Skeletal muscle cell (primary cell): ENCODE data around the gene SUPT5H.
"Not testable (repeated sequence)": the region's sequence is repeated elsewhere in the genome, so short reads cannot be mapped to it uniquely, and the experiment has no call there.

Source experiments
- DNase-seq: peaks from one replicate; pipeline ENCODE4 v3.0.0-alpha.2; 2010; ENCODE audit warnings: low read depth
- H3K4me3 ChIP-seq: 2 replicates; pipeline ENCODE4 v1.5.1; 2011; ENCODE audit warnings: low read depth, mild to moderate bottlenecking, control low read depth, low read length, moderate library complexity

The SUPT5H gene

DNA sequence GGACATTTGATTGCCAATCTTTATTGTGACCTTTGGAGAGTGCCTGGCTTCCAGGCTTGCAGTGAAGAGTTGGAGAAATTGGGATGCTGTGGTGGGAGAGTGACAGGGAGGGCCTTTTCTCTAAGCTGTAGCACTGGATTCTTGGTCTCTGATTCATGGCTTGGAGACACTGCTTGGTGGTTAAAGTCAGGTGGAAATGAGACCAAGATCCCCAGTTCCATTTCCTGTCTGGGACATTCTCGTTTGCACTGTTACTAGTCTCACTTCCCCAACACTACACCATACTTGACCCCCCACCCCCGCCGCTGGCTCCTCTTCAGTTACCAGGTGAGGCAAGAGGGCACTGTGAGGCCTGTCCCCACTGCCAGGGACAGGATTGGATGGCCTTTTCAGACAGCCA is 2.9 kb downstream of the SUPT5H start:
- no peak for DNase-seq
- no peak overlapping the region for H3K4me3 ChIP-seq

DNA sequence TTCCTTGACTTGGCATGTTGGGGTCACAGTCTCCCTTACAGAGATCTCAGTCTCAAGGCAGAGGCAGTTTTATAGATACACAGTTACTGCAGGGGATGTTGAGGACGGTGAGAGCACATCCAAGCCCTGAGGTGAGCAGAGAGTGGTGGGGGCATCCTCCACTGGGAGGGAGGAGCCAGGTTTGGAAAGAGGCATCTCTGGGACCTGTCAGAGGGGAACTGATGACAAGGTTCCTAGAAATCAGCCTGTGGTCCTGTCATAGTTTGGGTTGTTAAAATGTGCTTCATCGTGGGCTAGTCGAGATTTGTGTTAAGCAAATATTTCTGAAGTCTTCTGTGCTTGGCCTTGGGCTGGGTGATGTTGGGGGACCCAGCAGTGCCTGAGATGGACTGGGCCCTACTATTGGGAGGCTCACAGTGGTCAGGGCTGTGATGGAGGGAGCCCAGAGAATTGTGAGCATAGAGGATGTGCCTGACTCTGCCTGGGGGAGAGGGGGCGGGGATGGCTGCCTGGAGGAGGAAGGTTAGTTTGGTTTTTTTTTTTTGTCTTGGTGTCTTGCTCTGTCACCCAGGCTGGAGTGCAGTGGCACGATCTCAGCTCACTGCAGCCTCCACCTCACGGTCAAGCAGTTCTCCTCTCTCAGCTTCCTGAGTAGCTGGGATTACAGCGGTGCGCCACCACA is 3.9 kb downstream of the SUPT5H start:
- H3K4me3 ChIP-seq = no peak overlapping the region
- no peak for DNase-seq

DNA sequence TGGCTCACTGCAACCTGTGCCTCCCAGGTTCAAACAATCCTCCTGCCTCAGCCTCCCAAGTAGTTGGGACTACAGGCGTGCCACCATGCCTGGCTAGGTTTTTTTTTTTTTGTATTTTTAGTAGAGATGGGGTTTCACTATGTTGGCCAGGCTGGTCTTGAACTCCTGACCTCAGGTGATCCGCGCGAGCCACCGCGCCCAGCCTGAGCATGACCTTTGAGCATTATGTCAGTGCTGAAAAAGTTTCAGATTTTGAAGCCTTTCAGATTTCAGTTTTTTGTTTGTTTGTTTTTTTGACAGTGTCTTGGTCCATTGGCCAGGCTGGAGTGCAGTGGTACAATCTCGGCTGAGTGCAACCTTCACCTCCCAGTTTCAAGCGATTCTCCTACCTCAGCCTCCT is 5.9 kb downstream of the SUPT5H start:
- DNase-seq, H3K4me3 ChIP-seq: not testable (repeated sequence)

DNA sequence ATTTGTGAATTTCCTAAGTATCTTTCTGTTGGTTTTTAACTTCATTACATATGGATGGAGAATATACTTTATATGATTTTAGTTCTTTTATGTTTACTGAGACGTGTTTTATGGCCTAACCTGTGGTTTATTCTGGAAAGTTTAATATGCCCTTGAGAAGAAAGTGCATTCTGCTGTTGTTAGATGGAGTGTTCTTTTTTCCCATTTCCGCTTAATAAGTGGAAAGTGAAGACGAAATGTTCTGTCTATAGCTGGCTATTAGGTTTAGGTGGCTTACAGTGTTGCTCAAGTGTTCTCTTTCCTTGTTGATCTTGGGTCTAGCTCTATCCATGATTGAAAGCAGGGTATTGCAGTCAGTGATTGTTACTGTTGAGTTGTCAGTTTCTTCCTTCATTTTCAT is 18.0 kb downstream of the SUPT5H start:
- H3K4me3 ChIP-seq = no peak overlapping the region
- DNase-seq = no peak

DNA sequence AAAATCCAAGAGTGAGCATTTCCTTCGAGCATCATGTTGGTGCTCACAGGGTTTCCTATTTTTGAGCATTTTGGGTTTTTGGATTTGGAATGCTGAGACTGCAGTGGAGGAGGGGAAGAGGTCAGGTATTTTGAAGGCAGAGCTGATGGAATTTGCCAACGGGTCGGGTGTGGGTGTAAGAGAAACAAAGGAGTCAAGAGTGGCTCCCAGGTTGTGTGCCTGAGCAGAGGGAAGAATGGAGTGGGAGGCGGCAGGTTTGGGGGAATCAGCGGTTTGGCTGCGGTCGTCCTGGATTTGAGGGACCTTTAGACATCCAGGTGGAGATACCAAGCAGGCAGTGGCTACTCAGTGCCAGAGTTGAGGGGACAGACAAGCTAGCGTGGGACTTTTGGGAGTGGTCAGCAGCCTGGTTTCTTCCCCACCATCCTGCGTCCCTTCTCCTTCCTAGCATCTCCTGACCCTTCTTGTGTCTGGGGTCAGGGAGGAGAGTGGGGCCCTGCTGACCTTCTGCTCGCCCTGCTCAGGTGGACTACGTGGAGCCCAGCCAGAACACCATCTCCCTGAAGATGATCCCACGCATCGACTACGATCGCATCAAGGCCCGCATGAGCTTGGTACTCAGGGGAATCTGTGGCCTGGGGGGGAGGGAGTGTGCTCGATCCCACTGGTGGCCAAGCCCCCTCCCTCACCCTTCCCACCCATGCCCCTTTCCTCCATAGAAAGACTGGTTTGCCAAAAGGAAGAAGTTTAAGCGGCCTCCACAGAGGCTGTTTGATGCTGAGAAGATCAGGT is 20.8 kb downstream of the SUPT5H start:
- H3K4me3 ChIP-seq = no peak overlapping the region
- no peak for DNase-seq

DNA sequence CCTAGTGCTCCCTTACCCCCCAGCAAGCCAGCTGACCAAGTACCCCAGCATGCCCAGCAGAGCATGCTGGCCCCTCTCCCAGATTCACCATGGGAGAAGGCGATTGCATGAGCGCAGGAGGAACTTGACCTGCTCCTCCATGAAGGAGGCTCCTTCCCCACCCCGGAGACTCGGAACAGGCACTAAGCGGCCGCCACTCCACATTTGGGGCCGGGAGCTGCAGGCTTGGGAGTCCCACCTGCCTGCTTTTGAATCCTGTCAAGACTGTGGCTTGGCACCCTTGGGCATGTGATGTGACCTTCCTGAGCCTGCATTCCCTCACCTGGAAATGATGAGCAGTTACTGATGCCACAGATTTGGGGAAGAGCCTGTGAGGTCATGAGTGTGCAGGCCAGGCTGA is 22.6 kb downstream of the SUPT5H start:
- H3K4me3 ChIP-seq = no peak overlapping the region
- no peak for DNase-seq

DNA sequence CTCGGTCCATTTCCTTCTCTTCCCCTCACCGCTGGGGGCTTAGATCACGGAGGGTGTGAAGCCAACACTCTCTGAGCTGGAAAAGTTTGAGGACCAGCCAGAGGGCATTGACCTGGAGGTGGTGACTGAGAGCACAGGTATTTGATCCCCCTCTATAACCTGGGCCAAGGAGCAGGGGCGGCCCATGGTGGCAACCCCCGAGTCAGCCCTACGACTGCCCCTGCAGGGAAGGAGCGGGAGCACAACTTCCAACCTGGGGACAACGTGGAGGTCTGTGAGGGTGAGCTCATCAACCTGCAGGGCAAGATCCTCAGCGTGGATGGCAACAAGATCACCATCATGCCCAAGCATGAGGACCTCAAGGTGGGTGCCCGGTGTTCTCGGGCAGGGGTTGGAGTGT is 23.7 kb downstream of the SUPT5H start:
- no peak for DNase-seq
- H3K4me3 ChIP-seq = no peak overlapping the region

DNA sequence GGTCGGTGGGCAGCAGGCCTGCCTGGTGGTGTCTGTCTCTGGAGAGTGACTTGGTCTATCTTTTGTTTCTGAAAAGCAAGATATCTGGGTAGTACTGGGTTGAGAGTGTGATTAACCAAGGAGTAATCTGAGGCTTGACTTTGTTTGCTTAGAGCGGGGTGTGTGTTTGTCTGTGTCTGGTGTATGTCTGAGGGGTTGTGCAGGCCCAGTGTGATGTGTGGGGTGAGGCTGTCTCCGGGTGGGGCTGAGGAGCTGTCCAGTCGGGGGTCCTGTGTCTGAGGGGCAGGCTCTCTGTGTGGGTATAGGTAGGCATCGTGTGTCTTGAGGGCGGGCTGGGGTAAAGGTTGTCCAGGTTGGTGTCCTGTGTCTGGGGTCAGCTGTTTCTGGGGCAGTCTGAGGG is 24.2 kb downstream of the SUPT5H start:
- H3K4me3 ChIP-seq = no peak overlapping the region
- DNase-seq = no peak

DNA sequence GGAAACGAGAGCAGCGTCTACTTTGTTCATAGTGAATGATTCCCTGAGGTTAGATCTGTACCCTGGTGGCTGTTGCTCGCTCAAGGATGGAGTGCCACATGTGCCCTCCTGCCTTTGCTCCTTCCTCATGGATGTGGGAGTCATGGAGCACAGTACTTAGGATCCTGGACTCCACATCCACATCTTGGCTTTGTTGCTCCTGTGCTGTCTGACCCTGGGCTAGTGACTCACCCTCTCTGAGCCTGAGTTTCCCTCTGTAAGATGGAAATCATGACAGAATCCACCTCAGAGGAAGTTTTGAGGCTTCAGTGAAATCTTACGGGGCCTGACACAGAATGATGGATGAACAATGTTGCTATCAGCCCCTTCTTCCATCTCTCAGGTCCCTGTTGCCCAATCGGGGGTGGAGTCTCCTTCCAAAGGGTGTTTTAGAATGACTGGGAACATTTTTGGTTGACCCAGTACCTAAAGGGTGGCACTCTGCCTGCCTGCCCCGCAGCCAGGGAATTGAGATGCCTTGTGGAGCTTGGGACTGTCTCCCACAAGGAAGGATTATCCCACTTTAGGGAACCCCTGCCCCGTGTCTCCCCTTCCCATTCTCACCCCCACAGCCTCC is 25.4 kb downstream of the SUPT5H start:
- DNase-seq = no peak
- no peak overlapping the region for H3K4me3 ChIP-seq

DNA sequence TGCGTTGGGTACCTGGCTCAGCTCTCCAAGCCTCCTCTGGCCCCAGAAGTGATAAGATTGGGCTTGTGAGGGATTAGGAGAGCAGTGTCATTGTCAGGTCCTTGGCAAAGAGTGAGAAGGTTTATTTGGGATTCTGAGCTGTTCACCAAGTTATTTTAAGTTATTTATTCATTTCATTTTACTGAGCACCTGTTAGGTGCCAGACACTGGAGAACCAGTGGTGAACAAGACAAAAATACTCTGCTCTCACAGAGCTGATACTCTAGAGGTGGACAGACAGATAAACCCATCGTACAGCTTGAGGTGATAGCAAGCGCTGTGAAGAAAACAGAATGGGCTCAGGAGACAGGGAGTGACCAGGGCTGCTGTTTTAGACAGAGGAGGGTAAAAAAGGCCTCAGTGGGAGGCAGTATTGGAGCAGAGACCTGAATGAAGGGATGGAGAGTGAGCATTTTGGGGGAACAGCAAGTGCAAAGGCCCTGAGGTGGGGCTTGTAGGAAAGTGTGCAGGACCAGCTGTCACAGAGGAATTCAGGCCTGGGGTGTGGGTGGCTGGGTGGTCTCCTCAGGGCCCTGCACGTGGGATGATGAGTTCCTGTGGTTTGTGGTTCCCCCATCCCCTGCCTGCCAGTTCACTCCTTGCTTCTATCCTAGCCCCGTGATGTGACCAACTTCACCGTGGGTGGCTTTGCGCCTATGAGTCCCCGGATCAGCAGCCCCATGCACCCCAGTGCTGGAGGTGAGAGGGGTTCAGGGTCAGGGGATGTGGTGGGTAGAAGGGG is 26.6 kb downstream of the SUPT5H start:
- H3K4me3 ChIP-seq = no peak overlapping the region

DNA sequence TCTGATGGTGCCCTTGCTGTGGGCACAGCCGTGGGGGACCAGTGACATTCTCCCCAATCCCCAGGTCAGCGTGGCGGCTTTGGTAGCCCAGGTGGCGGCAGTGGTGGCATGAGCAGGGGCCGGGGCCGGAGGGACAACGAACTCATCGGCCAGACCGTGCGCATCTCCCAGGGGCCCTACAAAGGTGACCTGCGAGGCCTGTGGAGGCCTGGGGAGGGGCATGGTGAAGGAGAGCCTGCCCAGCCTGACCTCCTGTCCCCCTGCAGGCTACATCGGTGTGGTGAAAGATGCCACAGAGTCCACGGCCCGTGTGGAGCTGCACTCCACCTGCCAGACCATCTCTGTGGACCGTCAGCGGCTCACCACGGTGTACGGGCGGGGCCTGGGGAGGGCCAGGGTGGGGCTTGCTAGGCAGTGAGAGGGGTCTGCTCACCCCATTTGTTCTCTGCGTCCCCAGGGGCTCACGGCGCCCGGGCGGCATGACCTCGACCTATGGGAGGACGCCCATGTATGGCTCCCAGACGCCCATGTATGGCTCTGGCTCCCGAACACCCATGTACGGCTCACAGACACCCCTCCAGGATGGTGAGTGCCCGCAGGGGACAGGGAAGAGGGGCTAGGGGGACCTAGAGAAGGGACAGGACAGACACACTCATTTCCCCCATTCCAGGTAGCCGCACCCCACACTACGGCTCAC is 27.5 kb downstream of the SUPT5H start:
- no peak for DNase-seq
- no peak overlapping the region for H3K4me3 ChIP-seq

More for the DNA sequence above, 26.6 kb downstream of the SUPT5H start:
- no peak for DNase-seq

DNA sequence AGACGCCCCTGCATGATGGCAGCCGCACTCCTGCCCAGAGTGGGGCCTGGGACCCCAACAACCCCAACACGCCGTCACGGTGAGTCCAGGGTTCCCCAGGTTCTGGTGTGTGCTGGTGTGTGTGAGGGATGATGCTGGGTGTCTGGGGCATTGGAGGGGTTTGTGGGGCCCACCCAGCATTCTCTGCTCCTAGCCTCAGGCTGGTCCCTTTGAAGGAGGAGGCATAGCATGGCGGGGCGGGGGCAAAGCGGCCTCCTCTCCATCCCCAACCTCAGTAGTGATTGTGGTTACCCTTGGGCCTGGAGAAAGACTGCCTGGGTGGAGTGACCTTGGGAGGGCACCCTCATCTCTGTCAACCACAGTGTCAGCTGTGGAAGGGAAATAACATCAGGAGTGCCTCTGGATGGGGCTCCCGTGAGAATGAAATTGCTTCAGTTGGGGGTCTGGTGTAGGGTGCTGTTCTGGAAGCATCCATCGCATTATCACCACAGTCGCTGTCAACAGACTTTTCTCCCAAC is 28.1 kb downstream of the SUPT5H start:
- no peak overlapping the region for H3K4me3 ChIP-seq
- DNase-seq = no peak

DNA sequence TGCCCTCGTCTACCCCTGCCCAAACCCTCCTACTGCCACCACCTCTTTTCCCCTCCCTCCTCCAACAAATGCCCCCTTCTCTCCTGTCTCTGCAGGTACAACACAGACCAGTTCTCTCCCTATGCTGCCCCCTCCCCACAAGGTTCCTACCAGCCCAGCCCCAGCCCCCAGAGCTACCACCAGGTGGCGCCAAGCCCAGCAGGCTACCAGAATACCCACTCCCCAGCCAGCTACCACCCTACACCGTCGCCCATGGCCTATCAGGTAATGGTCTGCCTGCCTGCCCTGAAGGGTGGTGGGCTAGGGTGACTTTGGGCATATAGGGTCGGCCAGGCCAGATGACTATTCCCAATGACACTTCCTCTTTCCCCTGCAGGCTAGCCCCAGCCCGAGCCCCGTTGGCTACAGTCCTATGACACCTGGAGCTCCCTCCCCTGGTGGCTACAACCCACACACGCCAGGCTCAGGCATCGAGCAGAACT is 28.8 kb downstream of the SUPT5H start:
- DNase-seq = no peak
- no peak overlapping the region for H3K4me3 ChIP-seq

DNA sequence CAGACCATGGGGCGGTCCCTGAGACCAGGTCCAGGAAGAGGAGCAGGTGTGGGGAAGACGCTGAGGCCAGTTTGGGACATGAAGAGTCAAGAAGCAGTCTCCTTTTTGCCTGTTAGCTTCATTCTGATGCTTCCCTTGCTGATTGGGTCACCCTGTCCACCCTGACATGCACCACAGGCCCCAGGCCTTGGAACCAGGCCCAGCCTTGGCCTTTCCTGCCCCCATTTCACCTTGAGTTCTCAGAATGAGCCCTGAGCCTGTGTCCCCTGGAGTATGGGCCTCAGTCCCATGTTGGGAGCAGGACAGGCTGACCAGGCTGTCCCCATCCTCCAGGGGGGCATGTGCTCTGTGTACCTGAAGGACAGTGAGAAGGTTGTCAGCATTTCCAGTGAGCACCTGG is 30.4 kb downstream of the SUPT5H start:
- no peak for DNase-seq
- H3K4me3 ChIP-seq = no peak overlapping the region

DNA sequence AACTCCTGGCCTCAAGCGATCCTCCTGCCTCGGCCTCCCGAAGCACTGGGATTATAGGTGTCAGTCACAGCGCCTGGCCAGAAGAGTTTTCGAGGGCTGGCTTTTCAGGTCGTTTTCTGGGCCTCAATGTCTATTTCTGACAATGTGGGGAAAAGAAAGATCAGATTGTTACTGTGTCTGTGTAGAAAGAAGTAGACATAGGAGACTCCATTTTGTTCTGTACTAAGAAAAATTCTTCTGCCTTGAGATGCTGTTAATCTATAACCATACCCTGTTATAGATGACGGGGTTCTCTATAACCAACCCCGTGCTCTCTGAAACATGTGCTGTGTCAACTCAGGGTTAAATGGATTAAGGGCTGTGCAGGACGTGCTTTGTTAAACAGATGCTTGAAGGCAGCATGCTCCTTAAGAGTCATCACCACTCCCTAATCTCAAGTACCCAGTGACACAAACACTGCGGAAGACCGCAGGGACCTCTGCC is 34.0 kb downstream of the SUPT5H start:
- not testable (repeated sequence) for DNase-seq, H3K4me3 ChIP-seq

DNA sequence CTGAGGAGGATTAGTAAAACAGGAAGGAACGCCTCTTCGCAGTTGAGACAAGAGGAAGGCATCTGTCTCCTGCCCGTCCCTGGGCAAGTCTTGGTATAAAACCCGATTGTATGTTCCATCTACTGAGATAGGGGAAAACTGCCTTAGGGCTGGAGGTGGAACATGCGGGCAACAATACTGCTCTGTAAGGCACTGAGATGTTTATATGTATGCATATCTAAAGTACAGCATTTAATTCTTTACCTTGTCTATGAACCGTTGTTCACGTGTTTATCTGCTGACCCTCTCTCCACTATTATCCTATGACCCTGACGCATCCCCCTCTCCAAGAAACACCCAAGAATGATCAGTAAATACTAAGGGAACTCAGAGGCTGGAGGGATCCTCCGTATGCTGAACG is 34.5 kb downstream of the SUPT5H start:
- no peak for DNase-seq
- peak overlapping the region; percentile 100 for H3K4me3 ChIP-seq

DNA sequence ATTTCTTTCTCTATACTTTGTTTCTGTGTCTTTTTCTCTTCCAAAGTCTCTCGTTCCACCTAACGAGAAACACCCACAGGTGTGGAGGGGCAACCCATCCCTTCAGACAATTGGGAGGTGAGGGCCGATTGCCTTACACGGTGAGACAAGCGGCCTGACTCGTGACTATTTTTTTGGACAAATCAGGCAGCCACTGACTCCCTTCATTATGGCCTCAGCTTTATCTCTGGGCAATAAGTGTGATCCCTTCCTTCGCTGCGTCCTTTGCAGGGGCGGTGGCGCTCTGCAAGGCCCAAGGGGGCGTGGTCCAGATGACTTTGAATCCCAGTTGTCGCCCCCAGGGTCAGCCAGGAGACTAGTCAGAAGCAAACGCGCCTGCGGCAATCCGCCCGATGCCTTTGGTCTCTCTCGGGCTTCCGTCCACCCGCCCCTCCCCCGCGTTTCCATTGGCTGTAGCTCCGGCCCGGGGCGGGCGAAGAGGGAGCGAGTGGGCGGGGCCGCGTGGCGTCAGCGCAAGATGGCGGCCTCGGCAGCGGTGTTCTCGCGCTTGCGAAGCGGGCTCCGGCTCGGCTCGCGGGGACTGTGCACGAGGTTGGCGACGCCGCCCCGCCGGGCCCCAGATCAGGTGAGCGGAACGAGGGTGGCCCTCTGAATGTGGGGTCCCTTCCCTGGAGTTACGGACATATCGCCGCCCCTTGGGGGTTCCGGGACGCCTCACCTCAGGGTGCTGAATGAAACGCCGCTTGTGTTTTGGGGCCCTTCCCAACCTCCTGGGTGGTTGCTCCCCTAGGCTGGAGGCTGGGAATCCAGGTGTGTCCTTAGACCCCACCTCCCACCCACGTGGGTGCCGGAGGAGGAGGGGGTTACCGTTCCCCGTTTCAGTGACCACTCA is 35.2 kb downstream of the SUPT5H start, which contains the start of gene TIMM50:
Gene TIMM50, plus strand, starts transcription at position 502 of the 892 bp plus-strand sequence. Its CDS starts 16 bp downstream, at position 518.
- peak within 1 kb of the TSS; percentile 100 for H3K4me3 ChIP-seq
- DNase-seq = peak; percentile 71

DNA sequence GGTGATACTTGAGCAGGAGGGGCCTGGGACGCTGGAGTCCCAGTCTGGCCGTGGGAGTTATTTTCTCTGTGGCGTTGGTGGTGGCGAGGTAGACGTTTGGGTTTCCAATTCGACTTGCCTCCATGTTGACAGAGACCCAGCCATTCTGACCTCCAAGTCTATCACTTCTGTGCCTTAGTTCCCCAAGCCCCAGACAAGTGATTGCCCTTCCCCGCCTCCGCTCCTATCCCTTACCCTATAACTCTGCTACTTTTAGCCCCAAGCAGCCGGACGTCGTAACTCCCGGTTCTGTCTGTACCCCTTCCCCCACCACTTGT is 35.8 kb downstream of the SUPT5H start:
- DNase-seq = no peak
- peak overlapping the region; percentile 100 for H3K4me3 ChIP-seq
